A549 (cell line): ENCODE results near the gene RASGRP1. TPM values are rescaled to one million over a fixed set of nuclear protein-coding genes. Genes with fewer than 3 reads are reported as not detected.

Source experiments
- ATAC-seq, 2 experiments: fragments of 200-7000 bp in 1 of 2; fragments of >200 bp in 1 of 2; cut with Nextera tagmentation in 1 of 2; cut with Tn5 transposase in 1 of 2; 3 replicates each; pipeline versions ENCODE4 v1.8.0 to v1.9.1; 2018 to 2020; ENCODE audit warnings: mild to moderate bottlenecking in 1 of 2, moderate library complexity in 1 of 2
- CTCF ChIA-PET: fragments of 300-600 bp; sonication (Branson Sonifier 250); formaldehyde crosslinking; extraction: SDS; loops from one replicate; lab custom pipeline; 2021; ENCODE audit warnings: antibody characterized with exemption, inconsistent platforms; lab: Yijun Ruan, JAX
- POLR2A ChIA-PET: fragments of 350-600 bp; formaldehyde crosslinking; extraction: SDS; loops from one replicate; lab custom pipeline; 2021; ENCODE audit warnings: antibody characterized with exemption, inconsistent platforms; lab: Yijun Ruan, JAX
- DNase-seq, 2 experiments: peaks; one replicate each; pipeline versions ENCODE4 v3.0.0 to v3.0.0-alpha.2; 2011 to 2016; ENCODE audit warnings: low read depth in 1 of 2, low spot score in 1 of 2
- FAIRE-seq: peaks from 2 replicates; lab custom pipeline; 2011; peaks lifted over from hg19 to GRCh38; lab: Jason Lieb, UNC
- H3K27ac ChIP-seq, 2 experiments: fragments of >200 bp; sonication (Bioruptor Twin); formaldehyde crosslinking; 3 replicates each; pipeline ENCODE4 v1.5.1; 2016 to 2017
- H3K4me1 ChIP-seq: fragments of >200 bp; sonication (Bioruptor Twin); formaldehyde crosslinking; 3 replicates; pipeline ENCODE4 v1.6.1; 2016
- H3K4me2 ChIP-seq: fragments of >200 bp; sonication (Bioruptor Twin); formaldehyde crosslinking; 3 replicates; pipeline ENCODE4 v1.6.1; 2016
- H3K4me3 ChIP-seq: fragments of >200 bp; sonication (Bioruptor Twin); formaldehyde crosslinking; 3 replicates; pipeline ENCODE4 v1.5.1; 2016
- H3K9me3 ChIP-seq: fragments of >200 bp; sonication (Bioruptor Twin); formaldehyde crosslinking; 3 replicates; pipeline ENCODE4 v1.6.1; 2016
- CBX2 ChIP-seq: fragments of 200-600 bp; sonication (generic); IDR thresholded peaks from 2 replicates; pipeline ENCODE4 v1.6.1; 2016; ENCODE audit warnings: low read depth, mild to moderate bottlenecking, borderline replicate concordance
- EHF ChIP-seq: fragments of 250-450 bp; sonication (Bioruptor Pico); IDR thresholded peaks from 2 replicates; pipeline ENCODE4 v1.5.0; 2020; ENCODE audit warnings: mild to moderate bottlenecking
- FOSB ChIP-seq: fragments of 250-450 bp; sonication (Bioruptor Pico); IDR thresholded peaks from 2 replicates; pipeline ENCODE4 v1.5.0; 2020; ENCODE audit warnings: mild to moderate bottlenecking, moderate library complexity
- GATA3 ChIP-seq: IDR thresholded peaks from 2 replicates; pipeline ENCODE4 v1.6.1; 2012; ENCODE audit warnings: borderline replicate concordance
- HEYL ChIP-seq: fragments of 250-450 bp; sonication (Bioruptor Pico); IDR thresholded peaks from 2 replicates; pipeline ENCODE4 v1.8.0; 2021; ENCODE audit warnings: mild to moderate bottlenecking, moderate library complexity
- HOXB13 ChIP-seq: fragments of 250-450 bp; sonication (Bioruptor Pico); IDR thresholded peaks from 2 replicates; pipeline ENCODE4 v1.5.0; 2020; ENCODE audit warnings: low read depth, mild to moderate bottlenecking, moderate library complexity
- KDM5A ChIP-seq: fragments of 200-600 bp; sonication (generic); IDR thresholded peaks from 2 replicates; pipeline ENCODE4 v1.6.1; 2016; ENCODE audit warnings: antibody characterized with exemption, mild to moderate bottlenecking
- MAFK ChIP-seq: fragments of 450-650 bp; IDR thresholded peaks from 2 replicates; pipeline ENCODE4 v1.6.1; 2014; ENCODE audit not compliant: partially characterized antibody
- MYC ChIP-seq: IDR thresholded peaks from 2 replicates; pipeline ENCODE4 v1.6.1; 2012; ENCODE audit warnings: mild to moderate bottlenecking, inconsistent platforms, low read length, improper control_type of control experiment, borderline replicate concordance
- NFE2L2 ChIP-seq: fragments of 150-350 bp; conservative IDR thresholded peaks from 2 replicates; pipeline ENCODE4 v1.6.1; 2014; ENCODE audit warnings: low read length
- NPAS2 ChIP-seq: fragments of 250-450 bp; sonication (Bioruptor Pico); IDR thresholded peaks from 2 replicates; pipeline ENCODE4 v1.8.0; 2022; ENCODE audit warnings: mild to moderate bottlenecking, moderate library complexity, borderline replicate concordance
- POLR2AphosphoS2 ChIP-seq: conservative IDR thresholded peaks from 2 replicates; pipeline ENCODE4 v1.6.1; 2012; ENCODE audit warnings: low read length, improper control_type of control experiment, inconsistent platforms
- RAD21 ChIP-seq, 2 experiments: fragments of >200 bp in 1 of 2; sonication (Bioruptor Twin) in 1 of 2; formaldehyde crosslinking in 1 of 2; IDR thresholded peaks in 1 of 2; conservative IDR thresholded peaks in 1 of 2; 2 replicates in 1 of 2; 3 replicates in 1 of 2; pipeline ENCODE4 v1.6.1; 2012 to 2018; ENCODE audit warnings: inconsistent platforms in 1 of 2
- RCOR1 ChIP-seq: fragments of 150-350 bp; IDR thresholded peaks from 2 replicates; pipeline ENCODE4 v1.6.1; 2014; ENCODE audit warnings: antibody characterized with exemption, low read length, low read depth
- TFCP2L1 ChIP-seq: fragments of 250-450 bp; sonication (Bioruptor Pico); IDR thresholded peaks from 2 replicates; pipeline ENCODE4 v1.5.0; 2021; ENCODE audit warnings: mild to moderate bottlenecking
- TP53 ChIP-seq: fragments of 250-450 bp; sonication (Bioruptor Pico); IDR thresholded peaks from 2 replicates; pipeline ENCODE4 v1.5.0; 2021; ENCODE audit warnings: mild to moderate bottlenecking, moderate library complexity
- ZC3H11A ChIP-seq: fragments of 450-650 bp; IDR thresholded peaks from 2 replicates; pipeline ENCODE4 v1.6.1; 2014; ENCODE audit warnings: antibody characterized with exemption, mild to moderate bottlenecking
- ZSCAN20 ChIP-seq: fragments of 250-450 bp; sonication (Bioruptor Pico); IDR thresholded peaks from 2 replicates; pipeline ENCODE4 v1.8.0; 2022; ENCODE audit warnings: mild to moderate bottlenecking, moderate library complexity
- WGBS: methylation state at CpG from one replicate; pipeline ENCODE4 v1.1.6; 2017; ENCODE audit errors: missing lambda C conversion rate; 5-methylcytosine and 5-hydroxymethylcytosine counted together
- polyA plus RNA-seq, 4 experiments: library from polyadenylated mRNA; depleted of rRNA in 3 of 4; stranded (reverse); fragments of >200 nt; fragmentation: RNase III in 1 of 4; extraction: RNeasy Plus Mini Kit Qiagen cat#74134 plus additional on column Dnase treatment in 1 of 4; gene quantifications; 2 replicates in 3 of 4; 3 replicates in 1 of 4; pipeline ENCODE4 v1.2.3, GENCODE V29; 2011 to 2017
- TF ChIP-seq, protein P1 (sequence below): fragments of 200-600 bp; sonication (generic); IDR thresholded peaks from 2 replicates; pipeline ENCODE4 v1.6.1; 2016; ENCODE audit warnings: antibody characterized with exemption, mild to moderate bottlenecking, moderate library complexity
- TF ChIP-seq, protein P2 (sequence below): fragments of 250-450 bp; sonication (Bioruptor Pico); IDR thresholded peaks from 2 replicates; pipeline ENCODE4 v1.5.0; 2021; ENCODE audit warnings: mild to moderate bottlenecking, moderate library complexity, borderline replicate concordance

Gene RASGRP1
- polyA plus RNA-seq, 2 of the 4 experiments (the other 2 are of a cell fraction): 0.70 to 1.2 TPM

DNA sequence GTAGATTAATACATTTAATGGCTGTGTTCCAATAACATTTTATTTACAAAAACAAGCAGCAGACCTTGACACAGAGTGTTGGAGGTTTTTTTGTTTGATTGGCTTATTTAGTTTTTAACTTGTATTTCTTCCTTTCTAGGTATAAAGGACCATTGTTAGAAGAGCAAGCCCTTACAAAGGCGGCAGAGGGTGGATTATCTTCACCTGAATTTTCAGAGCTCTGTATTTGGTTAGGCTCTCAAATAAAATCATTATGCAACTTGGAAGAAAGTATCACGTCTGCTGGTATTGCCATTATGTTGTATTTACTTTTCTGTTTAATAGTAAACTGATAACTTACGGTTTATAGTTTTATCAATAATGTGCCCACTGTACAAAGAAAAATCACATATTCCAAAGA lies 100.7 kb downstream of the RASGRP1 start:
- ChIA-PET POLR2A (no interaction called here), CTCF (interaction anchor here (1.2 kb wide), 1 partner anchor 226 kb away, joined by 3 read pairs; no protein-coding TSS in a partner anchor)
- Histone ChIP-seq H3K4me2 (no peak overlapping the region), H3K4me3 (no peak overlapping the region), H3K27ac (no peak overlapping the region), H3K4me1 (no peaks in the 10 kb centered on the region; the same call in 2 of the 3 replicates), H3K9me3 (no peaks in the 10 kb centered on the region)
- no peak for TF ChIP-seq NPAS2
- TF ChIP-seq MAFK: no peak
- TF ChIP-seq NFE2L2: no peak
- FAIRE-seq (no peak), DNase-seq (no peak), ATAC-seq (no peak)
- 75% methylated on average over 3 of the region's 3 CpGs for WGBS

DNA sequence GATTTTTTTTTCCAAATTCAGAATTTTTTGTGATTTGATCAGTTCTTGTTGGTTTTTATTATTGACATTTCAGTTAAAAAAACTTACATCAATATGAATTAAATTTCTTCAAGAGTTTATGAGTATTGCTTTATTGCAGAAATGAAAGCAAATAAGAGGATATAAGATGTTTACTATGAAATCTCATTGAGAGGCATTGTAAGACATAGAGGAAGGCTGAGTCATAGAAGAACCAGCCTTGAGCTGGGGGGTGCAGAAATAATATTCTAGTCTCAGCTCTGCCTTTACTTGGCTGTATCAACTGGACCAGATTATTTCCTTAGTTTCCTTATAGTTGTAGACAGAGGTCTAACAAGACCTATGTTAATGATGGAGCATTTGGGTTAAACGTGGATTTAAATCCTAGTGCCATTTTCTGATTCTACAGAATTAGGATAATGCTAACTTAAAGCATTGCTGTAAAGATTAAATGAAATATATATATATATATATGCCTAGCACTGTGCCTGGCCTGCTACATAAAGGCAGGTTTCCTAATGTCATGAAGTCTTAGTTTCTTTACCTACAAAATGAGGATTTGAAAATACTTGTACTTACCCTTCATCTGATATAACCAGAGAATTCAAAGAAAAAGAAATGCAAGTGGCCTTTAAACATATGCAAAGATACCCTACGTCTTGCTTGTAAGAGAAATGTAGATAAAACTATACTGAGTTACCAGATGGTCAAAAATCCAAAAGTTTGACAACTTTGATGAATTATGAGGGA lies 103.4 kb downstream of the RASGRP1 start:
- ChIA-PET CTCF (interaction anchor here (1.8 kb wide), 1 partner anchor 103 kb away, joined by 5 read pairs; the partner anchor contains the start of gene RASGRP1), POLR2A (no interaction called here)
- H3K9me3 ChIP-seq: no peaks in the 10 kb centered on the region
- 92% methylated on average over 2 of the region's 2 CpGs for WGBS
- no peak for FAIRE-seq
- H3K4me2 ChIP-seq: no peak overlapping the region
- no peak for DNase-seq
- no peaks in the 10 kb centered on the region; the same call in 2 of the 3 replicates for H3K4me1 ChIP-seq
- H3K4me3 ChIP-seq: no peak overlapping the region
- H3K27ac ChIP-seq: no peak overlapping the region
- ATAC-seq: no peak
- TF ChIP-seq RCOR1 (no peak), ZC3H11A (no peak), HEYL (CRISPR knock-in tag) (no peak), KDM5A (no peak), CBX2 (no peak), TFCP2L1 (no peak), NPAS2 (no peak), GATA3 (no peak), EHF (CRISPR knock-in tag) (no peak), POLR2AphosphoS2 (no peak), ZSCAN20 (CRISPR knock-in tag) (no peak), RAD21 (conservative IDR thresholded peaks at IDR 0.05 in 1 of 2, IDR thresholded peaks at IDR 0.05 in 1 of 2) (no peak)
- TF ChIP-seq, protein P1, sequence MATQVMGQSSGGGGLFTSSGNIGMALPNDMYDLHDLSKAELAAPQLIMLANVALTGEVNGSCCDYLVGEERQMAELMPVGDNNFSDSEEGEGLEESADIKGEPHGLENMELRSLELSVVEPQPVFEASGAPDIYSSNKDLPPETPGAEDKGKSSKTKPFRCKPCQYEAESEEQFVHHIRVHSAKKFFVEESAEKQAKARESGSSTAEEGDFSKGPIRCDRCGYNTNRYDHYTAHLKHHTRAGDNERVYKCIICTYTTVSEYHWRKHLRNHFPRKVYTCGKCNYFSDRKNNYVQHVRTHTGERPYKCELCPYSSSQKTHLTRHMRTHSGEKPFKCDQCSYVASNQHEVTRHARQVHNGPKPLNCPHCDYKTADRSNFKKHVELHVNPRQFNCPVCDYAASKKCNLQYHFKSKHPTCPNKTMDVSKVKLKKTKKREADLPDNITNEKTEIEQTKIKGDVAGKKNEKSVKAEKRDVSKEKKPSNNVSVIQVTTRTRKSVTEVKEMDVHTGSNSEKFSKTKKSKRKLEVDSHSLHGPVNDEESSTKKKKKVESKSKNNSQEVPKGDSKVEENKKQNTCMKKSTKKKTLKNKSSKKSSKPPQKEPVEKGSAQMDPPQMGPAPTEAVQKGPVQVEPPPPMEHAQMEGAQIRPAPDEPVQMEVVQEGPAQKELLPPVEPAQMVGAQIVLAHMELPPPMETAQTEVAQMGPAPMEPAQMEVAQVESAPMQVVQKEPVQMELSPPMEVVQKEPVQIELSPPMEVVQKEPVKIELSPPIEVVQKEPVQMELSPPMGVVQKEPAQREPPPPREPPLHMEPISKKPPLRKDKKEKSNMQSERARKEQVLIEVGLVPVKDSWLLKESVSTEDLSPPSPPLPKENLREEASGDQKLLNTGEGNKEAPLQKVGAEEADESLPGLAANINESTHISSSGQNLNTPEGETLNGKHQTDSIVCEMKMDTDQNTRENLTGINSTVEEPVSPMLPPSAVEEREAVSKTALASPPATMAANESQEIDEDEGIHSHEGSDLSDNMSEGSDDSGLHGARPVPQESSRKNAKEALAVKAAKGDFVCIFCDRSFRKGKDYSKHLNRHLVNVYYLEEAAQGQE: no peak
- TF ChIP-seq, protein P2, sequence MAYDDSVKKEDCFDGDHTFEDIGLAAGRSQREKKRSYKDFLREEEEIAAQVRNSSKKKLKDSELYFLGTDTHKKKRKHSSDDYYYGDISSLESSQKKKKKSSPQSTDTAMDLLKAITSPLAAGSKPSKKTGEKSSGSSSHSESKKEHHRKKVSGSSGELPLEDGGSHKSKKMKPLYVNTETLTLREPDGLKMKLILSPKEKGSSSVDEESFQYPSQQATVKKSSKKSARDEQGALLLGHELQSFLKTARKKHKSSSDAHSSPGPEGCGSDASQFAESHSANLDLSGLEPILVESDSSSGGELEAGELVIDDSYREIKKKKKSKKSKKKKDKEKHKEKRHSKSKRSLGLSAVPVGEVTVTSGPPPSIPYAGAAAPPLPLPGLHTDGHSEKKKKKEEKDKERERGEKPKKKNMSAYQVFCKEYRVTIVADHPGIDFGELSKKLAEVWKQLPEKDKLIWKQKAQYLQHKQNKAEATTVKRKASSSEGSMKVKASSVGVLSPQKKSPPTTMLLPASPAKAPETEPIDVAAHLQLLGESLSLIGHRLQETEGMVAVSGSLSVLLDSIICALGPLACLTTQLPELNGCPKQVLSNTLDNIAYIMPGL (CRISPR knock-in tag): no peak

DNA sequence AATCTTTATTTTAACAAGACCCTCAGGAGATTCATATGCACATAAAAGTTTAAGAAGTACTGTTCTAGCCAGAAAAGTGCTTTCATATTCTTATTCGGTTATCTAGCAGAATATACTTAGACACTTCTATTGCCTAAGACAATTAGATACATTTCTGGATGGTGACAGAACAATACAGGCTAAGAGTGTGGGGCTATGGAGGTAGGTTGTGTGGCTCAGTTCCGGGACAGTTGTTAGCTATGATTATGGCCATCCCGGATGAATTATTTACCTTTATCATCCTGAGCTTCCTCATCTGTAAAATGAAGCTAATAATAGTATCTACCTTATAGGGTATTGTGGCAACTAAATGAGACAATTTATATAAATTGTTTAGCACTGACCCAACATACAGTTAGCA lies 104.1 kb downstream of the RASGRP1 start:
- H3K4me1 ChIP-seq: no peaks in the 10 kb centered on the region; the same call in 2 of the 3 replicates
- no peak for TF ChIP-seq TP53 (CRISPR knock-in tag)
- TF ChIP-seq FOSB (CRISPR knock-in tag): no peak
- TF ChIP-seq ZC3H11A: no peak
- TF ChIP-seq MYC: no peak
- TF ChIP-seq HOXB13 (CRISPR knock-in tag): no peak
- TF ChIP-seq, protein P1: no peak
- TF ChIP-seq, all 56 proteins: peak for 0
- no peak for DNase-seq
- Histone ChIP-seq H3K27ac (no peak overlapping the region), H3K4me3 (no peak overlapping the region), H3K4me2 (no peak overlapping the region), H3K9me3 (no peaks in the 10 kb centered on the region)
- POLR2A ChIA-PET: no interaction called here
- no peak for ATAC-seq
- FAIRE-seq: no peak
- WGBS: 79% methylated on average over 3 of the region's 3 CpGs
- CTCF ChIA-PET: interaction anchor here (1.8 kb wide), 1 partner anchor 103 kb away, joined by 5 read pairs; the partner anchor contains the start of gene RASGRP1
